Heart left ventricle (tissue), 16 donors: ENCODE data around the gene GALNT10. TPM values are rescaled to one million over a fixed set of nuclear protein-coding genes. Genes with fewer than 3 reads are reported as not detected.

Experiments
- ATAC-seq, 4 donors: fragments of 200-7000 bp; cut with Tn5 transposase; one replicate each; pipeline ENCODE4 v1.9.1; 2020 to 2022; ENCODE audit warnings: moderate library complexity in 4 of 4, mild to moderate bottlenecking in 3 of 4, moderate number of reproducible peaks in 1 of 4
- DNase-seq, 5 donors: peaks; one replicate each; pipeline ENCODE4 v3.0.0-alpha.2; 2020
- H3K27ac ChIP-seq, 12 donors: fragments of 200-600 bp; sonication (generic) in 4 of 12; one replicate each; pipeline versions ENCODE4 v1.5.0 to v1.8.0; 2016 to 2022; ENCODE audit warnings: mild to moderate bottlenecking in 2 of 12
- H3K27me3 ChIP-seq, 9 donors: fragments of 200-600 bp; sonication (generic) in 2 of 9; one replicate each; pipeline versions ENCODE4 v1.5.1 to v1.8.0; 2016 to 2022; ENCODE audit warnings: mild to moderate bottlenecking in 3 of 9
- H3K36me3 ChIP-seq, 9 donors: fragments of 200-600 bp; sonication (generic) in 2 of 9; one replicate each; pipeline versions ENCODE4 v1.5.0 to v1.8.0; 2018 to 2022; ENCODE audit warnings: mild to moderate bottlenecking in 2 of 9
- H3K4me1 ChIP-seq, 12 donors: fragments of 200-600 bp; sonication (generic) in 4 of 12; one replicate each; pipeline versions ENCODE4 v1.5.0 to v1.8.0; 2016 to 2022; ENCODE audit warnings: mild to moderate bottlenecking in 3 of 12
- H3K4me3 ChIP-seq, 12 donors: fragments of 200-600 bp; sonication (generic) in 4 of 12; one replicate each; pipeline versions ENCODE4 v1.5.0 to v1.8.0; 2017 to 2022; ENCODE audit warnings: mild to moderate bottlenecking in 9 of 12, moderate library complexity in 4 of 12
- H3K9me3 ChIP-seq, 12 donors: fragments of 200-600 bp; sonication (generic) in 4 of 12; one replicate each; pipeline versions ENCODE4 v1.5.0 to v1.8.0; 2016 to 2022; ENCODE audit warnings: mild to moderate bottlenecking in 1 of 12
- CTCF ChIP-seq, 12 donors: fragments of 200-600 bp; sonication (generic) in 4 of 12; IDR thresholded peaks; one replicate each; pipeline versions ENCODE4 v1.5.0 to v1.8.0; 2018 to 2022; ENCODE audit warnings: antibody characterized with exemption in 12 of 12, mild to moderate bottlenecking in 5 of 12
- POLR2A ChIP-seq, 2 donors: fragments of 450-650 bp; IDR thresholded peaks; one replicate each; pipeline ENCODE4 v1.6.1; 2017; ENCODE audit warnings: antibody characterized with exemption in 2 of 2, mild to moderate bottlenecking in 2 of 2, moderate library complexity in 2 of 2
- WGBS, 4 donors: extraction: QIAGEN DNeasy Blood & Tissue Kit in 2 of 4; methylation state at CpG; one replicate each; pipeline versions ENCODE4 v1.1.5 to v1.1.7; 2013 to 2018; 5-methylcytosine and 5-hydroxymethylcytosine counted together
- intact Hi-C, 10 donors: fragments of 100-400 bp; cut with DNase I; formaldehyde crosslinking; loops; one replicate each; pipeline versions ENCODE4 v1.11.1 to v1.14.2; 2022
- polyA plus RNA-seq, 2 donors: library from polyadenylated mRNA; stranded (reverse); fragments of 200-250 nt; gene quantifications; one replicate each; pipeline ENCODE4 v1.2.3, GENCODE V29; 2013
- total RNA-seq, 9 donors: library from RNA; depleted of rRNA in 2 of 9; stranded (reverse); fragments of >200 nt in 2 of 9; fragmentation: NEBNext Ultra II Directional in 3 of 9; extraction: Animal tissue kit (Norgen Biotek cat#: 25700) in 3 of 9; gene quantifications; one replicate each; pipeline versions ENCODE4 v1.1.0 to v1.2.4, GENCODE V29; 2016 to 2023
- donor health status: ischemic (EF 13 %, LVEDD 7.1; RV severe dilation, severe dysfunction).
- donor health status: healthy with polysubstance abuse.
- donor health status: DM: no; HTN: yes; CAD: no.
- donor health status: DM: no; HTN: no; CAD: no.
- donor health status: ischemic (EF 25% LVEDD 6.9; RV normal size, moderate dysfunction).
- donor health status: ischemic (EF 25% LVEDD 5.7; RV mildly dilated, moderate dysfunction).
- donor health status: healthy.
- donor health status: DM: yes; HTN: yes; CAD: no.
- donor health status: ischemic (EF 35%, LVEDD 5.7; RV mildly dilated, moderate dysfunction).
- donor health status: nonischemic (EF 11% LVEDD 7.7; RV severe dilation, severe dysfunction).
- donor health status: DM: yes; HTN: yes; CAD: no.
- donor health status: PGD.
- donor health status: ischemic (EF 29% LVEDD 5.4; RV normal size, mild dysfunction).
- donor health status: nonischemic (EF 23%, LVEDD 6.1; RV moderate dilation, normal function).

Gene GALNT10
- total and polyA plus RNA-seq, 11 donors: 2.7 to 20.7 (median 14.4) TPM

- Histone ChIP-seq H3K4me1 (peaks cover 0 to 12% (median 5%) of the 10 kb centered on the region in 12 donors), H3K4me3 (no peak overlapping the region), H3K36me3 (no peaks in the 10 kb centered on the region), H3K27me3 (no peaks in the 10 kb centered on the region), H3K27ac (no peak overlapping the region), H3K9me3 (no peaks in the 10 kb centered on the region)
- DNase-seq: no peak
- 80 to 91% (median 86%) methylated on average over 2 of the region's 2 CpGs for WGBS, 4 donors
- no peak for ATAC-seq
- TF ChIP-seq CTCF (IDR thresholded peaks at IDR 0.05): no peak
- no peak for TF ChIP-seq POLR2A (IDR thresholded peaks at IDR 0.05)
- intact Hi-C loops: no loop called here
Observed at GRCh38 chr5:154258531-154259217, 68.1 kb downstream of the GALNT10 start.

GRCh38 chr5:154260224-154260927 lies 69.8 kb downstream of the GALNT10 start:
- intact Hi-C loops: loop anchor here in 1 of 10 donors (10.0 kb wide), 1 partner anchor 66 kb away; the partner anchor contains the start of gene GALNT10
- H3K27me3 ChIP-seq: no peaks in the 10 kb centered on the region
- DNase-seq: no peak
- 53 to 65% (median 59%) methylated on average over 6 of the region's 6 CpGs for WGBS, 4 donors
- H3K4me1 ChIP-seq: peaks cover 0 to 29% (median 15%) of the 10 kb centered on the region in 12 donors
- H3K27ac ChIP-seq: peak overlapping the region in 1 of 12 donors; percentile 16
- H3K9me3 ChIP-seq: no peaks in the 10 kb centered on the region
- no peak overlapping the region for H3K4me3 ChIP-seq
- peak in 2 of 4 donors; percentile 32 to 46 for ATAC-seq
- H3K36me3 ChIP-seq: no peaks in the 10 kb centered on the region
- TF ChIP-seq CTCF (IDR thresholded peaks at IDR 0.05): no peak
- no peak for TF ChIP-seq POLR2A (IDR thresholded peaks at IDR 0.05)

- ATAC-seq (no peak), DNase-seq (no peak)
- no peaks in the 10 kb centered on the region for H3K27me3 ChIP-seq
- no peaks in the 10 kb centered on the region for H3K36me3 ChIP-seq
- TF ChIP-seq CTCF (IDR thresholded peaks at IDR 0.05) (no peak), POLR2A (IDR thresholded peaks at IDR 0.05) (no peak)
- H3K9me3 ChIP-seq: no peaks in the 10 kb centered on the region
- intact Hi-C loops: loop anchor here in 1 of 10 donors (10.0 kb wide), 1 partner anchor 68 kb away; the partner anchor contains the start of gene GALNT10
- H3K4me1 ChIP-seq: peaks cover 0 to 31% (median 18%) of the 10 kb centered on the region in 12 donors
- WGBS, 4 donors: 94 to 97% (median 95%) methylated on average over 2 of the region's 2 CpGs
- H3K4me3 ChIP-seq: no peak overlapping the region
- H3K27ac ChIP-seq: no peak overlapping the region
Observed at GRCh38 chr5:154262342-154262741, 71.8 kb downstream of the GALNT10 start.

GRCh38 chr5:154264549-154265196 lies 74.1 kb downstream of the GALNT10 start:
- DNase-seq: no peak
- peaks cover 0 to 31% (median 18%) of the 10 kb centered on the region in 12 donors for H3K4me1 ChIP-seq
- no peak overlapping the region for H3K4me3 ChIP-seq
- peak overlapping the region in 3 of 12 donors; percentile 7 to 21 (median 8) for H3K27ac ChIP-seq
- ATAC-seq: peak in 2 of 4 donors; percentile 43 to 55
- no peaks in the 10 kb centered on the region for H3K27me3 ChIP-seq
- WGBS, 4 donors: 57 to 71% (median 67%) methylated on average over 5 of the region's 5 CpGs
- TF ChIP-seq POLR2A (IDR thresholded peaks at IDR 0.05): no peak
- no peak for TF ChIP-seq CTCF (IDR thresholded peaks at IDR 0.05)
- H3K36me3 ChIP-seq: no peaks in the 10 kb centered on the region
- intact Hi-C loops: loop anchor here in 1 of 10 donors (10.0 kb wide), 1 partner anchor 70 kb away; the partner anchor contains the start of gene GALNT10
- no peaks in the 10 kb centered on the region for H3K9me3 ChIP-seq
